HG03460 (cell line): Measurements from ENCODE around the gene ALDH3B1.

ENCODE experiments used
- ATAC-seq: cut with Tn5 transposase; IDR thresholded peaks from one replicate; pipeline ENCODE4 v1.9.1; 2021; ENCODE audit not compliant: unreplicated experiment

Gene ALDH3B1

GRCh38 chr11:68066742-68067141, 56.6 kb downstream of the ALDH3B1 start:
- no peak for ATAC-seq

- ATAC-seq, result no peak
These were observed 57.9 kb downstream of the ALDH3B1 start for GRCh38 chr11:68067991-68068390.

GRCh38 chr11:68071281-68072048, 61.3 kb downstream of the ALDH3B1 start:
- ATAC-seq, result no peak

GRCh38 chr11:68074584-68075352, 64.6 kb downstream of the ALDH3B1 start:
- no peak for ATAC-seq

- no peak for ATAC-seq
These were observed 66.4 kb downstream of the ALDH3B1 start for GRCh38 chr11:68076371-68077042.

- ATAC-seq, result peak; percentile 50
These were observed 67.8 kb downstream of the ALDH3B1 start for GRCh38 chr11:68077617-68078582.
